Transverse colon (tissue), 4 donors: ENCODE results near the gene NR3C1. TPM values are rescaled to one million over a fixed set of nuclear protein-coding genes. Genes with fewer than 3 reads are reported as not detected.

Source experiments
- DNase-seq: peaks from one replicate; pipeline ENCODE4 v3.0.0-alpha.2; 2019
- H3K27ac ChIP-seq, 4 donors: fragments of 200-600 bp; sonication (generic); 2 replicates each; pipeline ENCODE4 v1.5.1; 2016 to 2018; ENCODE audit warnings: inconsistent platforms in 4 of 4
- H3K27me3 ChIP-seq: fragments of 200-600 bp; sonication (generic); 2 replicates; pipeline ENCODE4 v1.5.1; 2017; ENCODE audit warnings: inconsistent platforms
- H3K36me3 ChIP-seq, 4 donors: fragments of 200-600 bp; sonication (generic); 2 replicates each; pipeline ENCODE4 v1.5.1; 2017 to 2019; ENCODE audit warnings: inconsistent platforms in 4 of 4
- H3K4me1 ChIP-seq, 4 donors: fragments of 200-600 bp; sonication (generic); 2 replicates each; pipeline ENCODE4 v1.5.1; 2017 to 2020; ENCODE audit warnings: inconsistent platforms in 4 of 4
- H3K4me3 ChIP-seq, 4 donors: fragments of 200-600 bp; sonication (generic); 1 replicate in 1 of 4; 2 replicates in 3 of 4; pipeline versions ENCODE4 v1.5.1 to v1.6.1; 2017 to 2019; ENCODE audit warnings: inconsistent platforms in 4 of 4
- H3K9me3 ChIP-seq, 2 donors: fragments of 200-600 bp; sonication (generic); 2 replicates each; pipeline ENCODE4 v1.5.1; 2017 to 2019; ENCODE audit warnings: inconsistent platforms in 2 of 2
- EP300 ChIP-seq: sonication (generic); formaldehyde crosslinking; IDR thresholded peaks from one replicate; pipeline ENCODE4 v1.6.1; 2017; ENCODE audit warnings: antibody characterized with exemption, low read depth
- POLR2A ChIP-seq: fragments of 450-650 bp; IDR thresholded peaks from one replicate; pipeline ENCODE4 v1.6.1; 2016; ENCODE audit warnings: antibody characterized with exemption, mild to moderate bottlenecking, moderate library complexity
- POLR2AphosphoS5 ChIP-seq, 3 donors: sonication (generic); formaldehyde crosslinking; IDR thresholded peaks; one replicate each; pipeline ENCODE4 v1.6.1; 2016; ENCODE audit warnings: antibody characterized with exemption in 3 of 3
- WGBS, 2 donors: methylation state at CpG; one replicate each; pipeline ENCODE4 v1.1.5; 2018; ENCODE audit warnings: low coverage in 1 of 2; 5-methylcytosine and 5-hydroxymethylcytosine counted together
- in situ Hi-C, 4 donors: fragments of 200-750 bp; cut with MboI; loops; one replicate each; pipeline versions ENCODE4 v1.15.0 to v1.15.1; 2017; ENCODE audit warnings: low sequenced_read_pairs in 3 of 4, low pct_ligation_motif_present in 1 of 4, low pct_unique_long_range_greater_than_20kb in 1 of 4
- intact Hi-C: fragments of 100-400 bp; cut with DNase I; formaldehyde crosslinking; loops from one replicate; pipeline ENCODE4 v1.15.1; 2023; ENCODE audit warnings: low total_unique reads
- total RNA-seq, 4 donors: library from RNA; depleted of rRNA; stranded (reverse); fragments of >200 nt; gene quantifications; one replicate each; pipeline ENCODE4 v1.1.0, GENCODE V29; 2016
- TF ChIP-seq, protein P1 (sequence below), 5 experiments: fragments of 200-600 bp in 3 of 5; fragments of 450-650 bp in 2 of 5; sonication (generic) in 3 of 5; IDR thresholded peaks; 1 replicate in 2 of 5; 2 replicates in 3 of 5; pipeline ENCODE4 v1.5.1; 2016 to 2017; ENCODE audit warnings: antibody characterized with exemption in 5 of 5, inconsistent platforms in 3 of 5, mild to moderate bottlenecking in 2 of 5, moderate library complexity in 1 of 5

The NR3C1 gene
- total RNA-seq, 4 donors from 2014 or later, result 8.4 to 37.7 (median 30.3) TPM

DNA sequence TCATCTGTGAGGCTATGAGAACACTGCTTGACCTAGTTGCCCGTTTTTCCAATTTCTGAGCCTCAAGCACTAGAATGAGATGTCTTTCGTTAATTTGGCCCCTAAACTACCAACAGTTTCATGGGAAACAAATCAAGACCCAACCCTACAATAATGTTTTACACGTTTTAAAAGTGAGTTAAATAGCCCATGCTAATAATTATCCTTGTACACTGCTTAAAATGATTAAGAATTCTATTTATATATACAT is 2.3 kb upstream of the NR3C1 start:
- TF ChIP-seq POLR2AphosphoS5 (IDR thresholded peaks at IDR 0.05), result no peak
- no peak for TF ChIP-seq POLR2A
- TF ChIP-seq EP300, result no peak
- TF ChIP-seq, protein P1, sequence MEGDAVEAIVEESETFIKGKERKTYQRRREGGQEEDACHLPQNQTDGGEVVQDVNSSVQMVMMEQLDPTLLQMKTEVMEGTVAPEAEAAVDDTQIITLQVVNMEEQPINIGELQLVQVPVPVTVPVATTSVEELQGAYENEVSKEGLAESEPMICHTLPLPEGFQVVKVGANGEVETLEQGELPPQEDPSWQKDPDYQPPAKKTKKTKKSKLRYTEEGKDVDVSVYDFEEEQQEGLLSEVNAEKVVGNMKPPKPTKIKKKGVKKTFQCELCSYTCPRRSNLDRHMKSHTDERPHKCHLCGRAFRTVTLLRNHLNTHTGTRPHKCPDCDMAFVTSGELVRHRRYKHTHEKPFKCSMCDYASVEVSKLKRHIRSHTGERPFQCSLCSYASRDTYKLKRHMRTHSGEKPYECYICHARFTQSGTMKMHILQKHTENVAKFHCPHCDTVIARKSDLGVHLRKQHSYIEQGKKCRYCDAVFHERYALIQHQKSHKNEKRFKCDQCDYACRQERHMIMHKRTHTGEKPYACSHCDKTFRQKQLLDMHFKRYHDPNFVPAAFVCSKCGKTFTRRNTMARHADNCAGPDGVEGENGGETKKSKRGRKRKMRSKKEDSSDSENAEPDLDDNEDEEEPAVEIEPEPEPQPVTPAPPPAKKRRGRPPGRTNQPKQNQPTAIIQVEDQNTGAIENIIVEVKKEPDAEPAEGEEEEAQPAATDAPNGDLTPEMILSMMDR (IDR thresholded peaks at IDR 0.05), result no peak
- H3K9me3 ChIP-seq, result no peaks in the 10 kb centered on the region
- DNase-seq, result no peak
- in situ Hi-C loops, result loop anchor here in 2 of 4 donors (10.0 to 25.0 kb wide), 3 partner anchors 393 to 757 kb away; partner anchors contain the start of genes KCTD16 (in 1 of the 2) and YIPF5 (in 1 of the 2)
- intact Hi-C loops, result no loop called here
- H3K27me3 ChIP-seq, result peaks cover 6% of the 10 kb centered on the region
- H3K4me3 ChIP-seq, result peak overlapping the region; percentile 62 to 90 (median 86)
- whole genome bisulfite sequencing, 2 donors, result 52 to 63% methylated on average over 3 of the region's 3 CpGs
- peaks cover 0 to 17% (median 6%) of the 10 kb centered on the region in 4 donors for H3K4me1 ChIP-seq
- no peaks in the 10 kb centered on the region for H3K36me3 ChIP-seq
- peak overlapping the region; percentile 96 to 99 (median 98) for H3K27ac ChIP-seq

DNA sequence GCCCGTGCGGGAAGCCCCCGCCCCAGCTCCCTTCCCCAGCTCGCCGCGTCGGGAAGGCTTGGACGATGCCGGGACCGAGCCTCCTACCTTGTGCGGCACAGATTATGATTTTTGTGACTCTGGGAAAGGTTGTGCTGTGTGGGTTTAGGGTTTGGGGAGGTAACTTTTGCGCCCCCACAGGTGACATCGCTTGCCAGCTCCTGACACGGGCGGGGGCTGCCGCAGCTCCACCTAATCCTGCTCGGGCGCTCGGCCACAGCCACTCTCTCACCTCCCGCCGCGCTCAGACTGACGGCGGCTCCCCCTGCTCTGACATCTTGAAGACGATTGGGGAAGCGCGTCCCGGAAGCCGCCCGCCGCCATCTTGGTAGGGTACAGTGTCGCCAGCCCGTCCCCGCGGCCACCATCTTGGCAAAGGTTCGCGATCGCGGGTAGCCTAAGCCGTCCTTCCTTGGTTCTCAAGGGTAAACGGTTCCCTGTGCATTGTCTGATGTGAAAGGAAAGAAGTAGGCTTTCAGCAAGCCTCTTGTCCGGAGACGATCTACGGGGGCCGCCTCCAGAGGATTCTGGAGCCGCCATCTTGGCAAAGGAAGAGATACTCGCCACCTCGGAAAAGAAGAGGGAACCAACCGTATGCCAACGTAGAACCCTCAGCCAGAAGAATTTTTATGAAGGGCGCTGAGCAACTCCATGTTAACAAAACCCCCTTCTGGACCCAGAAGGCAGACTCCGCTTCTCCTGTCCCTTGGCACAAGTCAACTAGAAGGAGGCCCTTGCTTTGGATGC is 1.8 kb upstream of the NR3C1 start:
- Histone ChIP-seq H3K36me3 (no peaks in the 10 kb centered on the region), H3K27me3 (peaks cover 6% of the 10 kb centered on the region), H3K4me1 (peaks cover 0 to 22% (median 8%) of the 10 kb centered on the region in 4 donors), H3K4me3 (peak overlapping the region; percentile 62 to 90 (median 86)), H3K9me3 (no peaks in the 10 kb centered on the region), H3K27ac (peak overlapping the region; percentile 96 to 99 (median 98))
- peak; percentile 49 to 60 (median 59) for TF ChIP-seq POLR2AphosphoS5 (IDR thresholded peaks at IDR 0.05)
- peak; percentile 70 for TF ChIP-seq POLR2A
- TF ChIP-seq, protein P1 (IDR thresholded peaks at IDR 0.05), result peak in 1 of 5 experiments; percentile 5
- TF ChIP-seq EP300, result no peak
- in situ Hi-C loops, result loop anchor here in 2 of 4 donors (10.0 to 25.0 kb wide), 3 partner anchors 393 to 757 kb away; partner anchors contain the start of genes KCTD16 (in 1 of the 2) and YIPF5 (in 1 of the 2)
- intact Hi-C loops, result no loop called here
- WGBS, 2 donors, result 4% methylated on average over 41 of the region's 52 CpGs; no CpG with 5 or more reads in 1 of the 2 donors
- peak; percentile 87 for DNase-seq

DNA sequence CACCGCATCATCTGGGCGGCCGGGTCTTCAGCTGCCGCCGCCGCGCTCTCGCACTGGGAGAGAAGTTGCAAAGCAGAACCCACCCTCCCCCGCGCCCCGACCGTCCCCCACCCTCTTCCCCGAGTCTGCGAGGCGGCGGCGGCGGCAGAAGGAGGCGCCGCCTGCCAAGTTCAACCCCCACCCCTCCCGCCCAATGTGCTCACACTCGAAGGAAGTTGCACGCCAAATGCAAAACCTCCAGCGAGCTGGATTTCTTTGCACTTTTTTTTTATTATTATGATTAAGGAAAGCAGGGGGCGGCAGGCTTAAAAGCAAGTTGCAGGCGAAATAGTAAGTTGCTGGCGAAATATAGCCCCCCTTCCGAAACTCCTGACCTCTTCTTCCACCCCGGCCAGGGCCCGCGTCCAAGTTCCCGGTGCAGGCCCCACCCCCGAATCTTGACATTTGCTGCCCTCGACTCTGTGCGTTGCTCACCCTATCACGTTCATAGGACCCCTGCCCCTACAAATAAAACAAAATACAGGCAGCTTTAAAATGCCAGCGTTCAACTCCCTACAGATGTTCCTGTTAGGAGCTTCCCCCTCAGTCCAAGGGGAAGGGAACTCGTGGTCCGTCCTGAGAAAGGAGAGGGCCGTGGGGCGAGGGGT is 1.1 kb upstream of the NR3C1 start:
- DNase-seq, result peak; percentile 78
- in situ Hi-C loops (loop anchor here in 2 of 4 donors (10.0 to 25.0 kb wide), 3 partner anchors 392 to 758 kb away; partner anchors contain the start of genes KCTD16 (in 1 of the 2) and YIPF5 (in 1 of the 2)), intact Hi-C loops (loop anchor here (5.0 kb wide), 1 partner anchor 382 kb away; no protein-coding TSS in a partner anchor)
- no peaks in the 10 kb centered on the region for H3K36me3 ChIP-seq
- peaks cover 0 to 28% (median 12%) of the 10 kb centered on the region in 4 donors for H3K4me1 ChIP-seq
- H3K9me3 ChIP-seq, result no peaks in the 10 kb centered on the region
- H3K27ac ChIP-seq, result peak overlapping the region; percentile 96 to 99 (median 98)
- WGBS, 2 donors, result 2% methylated on average over 32 of the region's 41 CpGs; no CpG with 5 or more reads in 1 of the 2 donors
- TF ChIP-seq POLR2A, result no peak
- TF ChIP-seq, protein P1 (IDR thresholded peaks at IDR 0.05), result peak in 1 of 5 experiments; percentile 5
- H3K27me3 ChIP-seq, result peaks cover 6% of the 10 kb centered on the region
- H3K4me3 ChIP-seq, result peak overlapping the region; percentile 62 to 90 (median 86)

DNA sequence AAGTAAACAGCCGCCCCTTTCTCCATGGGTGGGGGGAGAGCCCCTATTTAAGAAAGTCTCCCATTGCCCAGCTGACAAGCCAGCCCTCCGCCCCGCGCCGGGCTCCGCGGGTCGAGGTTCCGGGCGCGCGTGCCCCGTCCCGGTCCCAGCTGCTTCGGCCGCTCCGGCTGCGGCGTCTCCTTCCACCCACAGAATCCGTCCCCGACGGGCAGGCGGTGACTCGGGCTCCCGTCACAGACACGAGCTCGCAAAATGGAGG is 223 bp downstream of the NR3C1 start:
- DNase-seq, result no peak
- in situ Hi-C loops, result loop anchor here in 2 of 4 donors (10.0 to 25.0 kb wide), 3 partner anchors 391 to 759 kb away; partner anchors contain the start of genes KCTD16 (in 1 of the 2) and YIPF5 (in 1 of the 2)

More for the DNA sequence above, 223 bp downstream of the NR3C1 start:
- Histone ChIP-seq H3K4me3 (peak overlapping the region; percentile 64 to 90 (median 86)), H3K4me1 (peaks cover 0 to 37% (median 12%) of the 10 kb centered on the region in 4 donors), H3K36me3 (no peaks in the 10 kb centered on the region), H3K9me3 (no peaks in the 10 kb centered on the region), H3K27me3 (no peaks in the 10 kb centered on the region), H3K27ac (peak overlapping the region; percentile 96 to 99 (median 98))
- intact Hi-C loops, result loop anchor here (5.0 kb wide), 1 partner anchor 381 kb away; no protein-coding TSS in a partner anchor
- 0% methylated on average over 27 of the region's 27 CpGs; no CpG with 5 or more reads in 1 of the 2 donors for WGBS, 2 donors
- TF ChIP-seq POLR2A, result peak; percentile 22
- TF ChIP-seq EP300, result no peak
